H9 (cell line): Measurements from ENCODE around the gene TMEM242. TPM values are rescaled to one million over a fixed set of nuclear protein-coding genes. Genes with fewer than 3 reads are reported as not detected.

Experiments
- DNase-seq: peaks from one replicate; pipeline ENCODE4 v3.0.0-alpha.2; 2017
- H2AFZ ChIP-seq: one replicate; pipeline ENCODE4 v1.6.1; 2013; ENCODE audit warnings: mild to moderate bottlenecking, low read length, control low read depth, moderate library complexity
- H2AK5ac ChIP-seq: 2 replicates; pipeline ENCODE4 v1.6.1; 2013; ENCODE audit warnings: low read length, control low read depth, mixed read lengths; ENCODE audit not compliant: insufficient read length
- H2BK120ac ChIP-seq: one replicate; pipeline ENCODE4 v1.6.1; 2013; ENCODE audit warnings: low read depth, mild to moderate bottlenecking, low read length, control low read depth, inconsistent platforms; ENCODE audit not compliant: poor library complexity, severe bottlenecking
- H2BK12ac ChIP-seq: 2 replicates; pipeline ENCODE4 v1.6.1; 2013; ENCODE audit warnings: low read length, control low read depth, mixed read lengths, low read depth; ENCODE audit not compliant: insufficient read length
- H2BK15ac ChIP-seq: 2 replicates; pipeline ENCODE4 v1.6.1; 2013; ENCODE audit warnings: low read depth, low read length, control low read depth
- H2BK20ac ChIP-seq: one replicate; pipeline ENCODE4 v1.6.1; 2013; ENCODE audit warnings: low read depth, mild to moderate bottlenecking, low read length, control low read depth, inconsistent platforms; ENCODE audit not compliant: poor library complexity, severe bottlenecking
- H2BK5ac ChIP-seq: 2 replicates; pipeline ENCODE4 v1.6.1; 2013; ENCODE audit warnings: low read length, control low read depth, mixed read lengths; ENCODE audit not compliant: insufficient read length
- H3K14ac ChIP-seq: 2 replicates; pipeline ENCODE4 v1.6.1; 2013; ENCODE audit warnings: low read length, control low read depth; ENCODE audit not compliant: insufficient read depth
- H3K18ac ChIP-seq: 2 replicates; pipeline ENCODE4 v1.6.1; 2013; ENCODE audit warnings: low read depth, mild to moderate bottlenecking, mixed read lengths, low read length, control low read depth; ENCODE audit not compliant: insufficient read length
- H3K23ac ChIP-seq: 2 replicates; pipeline ENCODE4 v1.6.1; 2013; ENCODE audit warnings: low read length, control low read depth, mixed read lengths, low read depth; ENCODE audit not compliant: insufficient read length
- H3K23me2 ChIP-seq: 2 replicates; pipeline ENCODE4 v1.6.1; 2013; ENCODE audit warnings: low read depth, mild to moderate bottlenecking, mixed read lengths, low read length, control low read depth; ENCODE audit not compliant: insufficient read length, poor library complexity, severe bottlenecking
- H3K27ac ChIP-seq: 2 replicates; pipeline ENCODE4 v1.5.1; 2013; ENCODE audit warnings: low read length, control low read depth, mixed read lengths, low read depth; ENCODE audit not compliant: insufficient read length
- H3K27me3 ChIP-seq: 2 replicates; pipeline ENCODE4 v1.6.1; 2013; ENCODE audit warnings: low read length, control low read depth, inconsistent platforms; ENCODE audit not compliant: insufficient read depth
- H3K4ac ChIP-seq: 2 replicates; pipeline ENCODE4 v1.6.1; 2013; ENCODE audit warnings: low read depth, mild to moderate bottlenecking, control low read depth, inconsistent platforms, low read length, moderate library complexity
- H3K4me1 ChIP-seq: 2 replicates; pipeline ENCODE4 v1.6.1; 2013; ENCODE audit warnings: low read length, control low read depth, inconsistent platforms; ENCODE audit not compliant: insufficient read depth
- H3K4me2 ChIP-seq: 2 replicates; pipeline ENCODE4 v1.6.1; 2013; ENCODE audit warnings: low read length, control low read depth, mixed read lengths; ENCODE audit not compliant: insufficient read length, insufficient read depth
- H3K56ac ChIP-seq: 2 replicates; pipeline ENCODE4 v1.6.1; 2013; ENCODE audit warnings: low read depth, mild to moderate bottlenecking, mixed read lengths, low read length, control low read depth; ENCODE audit not compliant: insufficient read length
- H3K79me1 ChIP-seq: 2 replicates; pipeline ENCODE4 v1.6.1; 2013; ENCODE audit warnings: low read depth, mild to moderate bottlenecking, moderate library complexity, low read length, control low read depth, inconsistent platforms; ENCODE audit not compliant: insufficient read depth, poor library complexity, severe bottlenecking
- H3K79me2 ChIP-seq: 2 replicates; pipeline ENCODE4 v1.6.1; 2013; ENCODE audit warnings: low read length, control low read depth, inconsistent platforms; ENCODE audit not compliant: insufficient read depth
- H3K9ac ChIP-seq: 2 replicates; pipeline ENCODE4 v1.6.1; 2013; ENCODE audit warnings: low read length, control low read depth, mixed read lengths; ENCODE audit not compliant: insufficient read length; ENCODE audit errors: extremely low read depth
- H3K9me3 ChIP-seq: one replicate; pipeline ENCODE4 v1.6.1; 2013; ENCODE audit warnings: low read depth, low read length, inconsistent platforms; ENCODE audit not compliant: control insufficient read depth
- H3T11ph ChIP-seq: one replicate; pipeline ENCODE4 v1.6.1; 2013; ENCODE audit warnings: mild to moderate bottlenecking, low read length, control low read depth, inconsistent platforms
- H4K20me1 ChIP-seq: one replicate; pipeline ENCODE4 v1.6.1; 2013; ENCODE audit not compliant: control insufficient read depth, insufficient read length, insufficient read depth
- H4K5ac ChIP-seq: 2 replicates; pipeline ENCODE4 v1.6.1; 2013; ENCODE audit warnings: low read depth, mild to moderate bottlenecking, mixed read lengths, low read length, control low read depth; ENCODE audit not compliant: insufficient read length
- H4K8ac ChIP-seq: replicated peaks from 2 replicates; pipeline ENCODE4 v1.6.1; 2013; ENCODE audit warnings: low read length, control low read depth, mixed read lengths, low read depth; ENCODE audit not compliant: insufficient read length
- H4K91ac ChIP-seq: 2 replicates; pipeline ENCODE4 v1.6.1; 2013; ENCODE audit warnings: low read depth, mild to moderate bottlenecking, moderate library complexity, mixed read lengths, low read length, control low read depth; ENCODE audit not compliant: insufficient read length
- H3K27ac Mint-ChIP-seq, 3 experiments: 2 replicates in 2 of 3; 3 replicates in 1 of 3; pipeline ENCODE4 v1.8.0; 2020 to 2021; ENCODE audit warnings: mixed read lengths in 3 of 3, mild to moderate bottlenecking in 1 of 3, moderate library complexity in 1 of 3
- H3K27me3 Mint-ChIP-seq: 2 replicates; pipeline ENCODE4 v1.8.0; 2021; ENCODE audit warnings: low read depth, mild to moderate bottlenecking, moderate library complexity, mixed read lengths
- H3K36me3 Mint-ChIP-seq, 3 experiments: 2 replicates in 2 of 3; 3 replicates in 1 of 3; pipeline ENCODE4 v1.8.0; 2020 to 2021; ENCODE audit warnings: low read depth in 3 of 3, mixed read lengths in 3 of 3; ENCODE audit not compliant: insufficient read depth in 1 of 3
- H3K4me1 Mint-ChIP-seq, 2 experiments: 2 replicates each; pipeline ENCODE4 v1.8.0; 2020; ENCODE audit warnings: mixed read lengths in 2 of 2
- H3K4me3 Mint-ChIP-seq, 2 experiments: 2 replicates in 1 of 2; 3 replicates in 1 of 2; pipeline ENCODE4 v1.8.0; 2020 to 2021; ENCODE audit warnings: mild to moderate bottlenecking in 2 of 2, mixed read lengths in 2 of 2, moderate library complexity in 1 of 2
- H3K9me3 Mint-ChIP-seq, 2 experiments: 2 replicates in 1 of 2; 3 replicates in 1 of 2; pipeline ENCODE4 v1.8.0; 2020; ENCODE audit warnings: mild to moderate bottlenecking in 2 of 2, mixed read lengths in 2 of 2, moderate library complexity in 1 of 2
- CTCF ChIP-seq: fragments of 200-600 bp; sonication (generic); conservative IDR thresholded peaks from 3 replicates; pipeline ENCODE4 v1.8.0; 2021; ENCODE audit warnings: antibody characterized with exemption, mild to moderate bottlenecking
- WGBS: extraction: QIAGEN DNeasy Blood & Tissue Kit; methylation state at CpG from one replicate; pipeline ENCODE4 v1.1.7; 2013; ENCODE audit warnings: missing lambda C conversion rate, low lambda C conversion rate, mixed read lengths; ENCODE audit not compliant: insufficient read length; ENCODE audit errors: extremely low coverage; 5-methylcytosine and 5-hydroxymethylcytosine counted together
- total RNA-seq: library from RNA; stranded (reverse); gene quantifications from 2 replicates; pipeline ENCODE4 v1.2.1, GENCODE V29; 2021

TMEM242 gene
- total RNA-seq, 1 experiment from 2014 or later: 10.5 TPM

- Histone ChIP-seq H4K91ac (no peak overlapping the region), H2BK20ac (no peak overlapping the region), H3K56ac (no peak overlapping the region), H3K27ac (no peak overlapping the region), H3K4ac (no peak overlapping the region), H2AFZ (no peak overlapping the region), H3T11ph (no peak overlapping the region), H3K27me3 (no peaks in the 10 kb centered on the region), H3K14ac (no peak overlapping the region), H2BK120ac (no peak overlapping the region), H4K8ac (no peak overlapping the region), H3K23ac (no peak overlapping the region), H2AK5ac (no peak overlapping the region), H3K9ac (no peak overlapping the region), H2BK15ac (no peak overlapping the region), H3K23me2 (no peaks in the 10 kb centered on the region), H3K79me2 (no peaks in the 10 kb centered on the region), H4K20me1 (no peaks in the 10 kb centered on the region), H3K9me3 (no peaks in the 10 kb centered on the region), H3K18ac (no peak overlapping the region), H4K5ac (no peak overlapping the region), H3K4me2 (no peak overlapping the region), H2BK12ac (no peak overlapping the region), H3K79me1 (no peaks in the 10 kb centered on the region), H2BK5ac (no peak overlapping the region), H3K4me1 (no peaks in the 10 kb centered on the region)
- no peak overlapping the region for H3K27ac Mint-ChIP-seq
- no peak for DNase-seq
- H3K36me3 Mint-ChIP-seq: no peaks in the 10 kb centered on the region
- H3K27me3 Mint-ChIP-seq: peaks cover 4% of the 10 kb centered on the region
- no peaks in the 10 kb centered on the region; a peak in 2 of 5 replicates for H3K9me3 Mint-ChIP-seq
- no CpG with 5 or more reads among the region's 3 CpGs for WGBS
- no peak overlapping the region for H3K4me3 Mint-ChIP-seq
- peaks cover 3 to 4% of the 10 kb centered on the region in 2 experiments; a peak in 2 of 4 replicates for H3K4me1 Mint-ChIP-seq
- TF ChIP-seq CTCF: no peak
Observed at GRCh38 chr6:157263881-157264397, 59.4 kb downstream of the TMEM242 start.
